ENCODE results near the gene SLC10A7.
"Not testable (repeated sequence)": the region's sequence is repeated elsewhere in the genome, so short reads cannot be mapped to it uniquely, and the experiment has no call there.

The SLC10A7 gene

DNA sequence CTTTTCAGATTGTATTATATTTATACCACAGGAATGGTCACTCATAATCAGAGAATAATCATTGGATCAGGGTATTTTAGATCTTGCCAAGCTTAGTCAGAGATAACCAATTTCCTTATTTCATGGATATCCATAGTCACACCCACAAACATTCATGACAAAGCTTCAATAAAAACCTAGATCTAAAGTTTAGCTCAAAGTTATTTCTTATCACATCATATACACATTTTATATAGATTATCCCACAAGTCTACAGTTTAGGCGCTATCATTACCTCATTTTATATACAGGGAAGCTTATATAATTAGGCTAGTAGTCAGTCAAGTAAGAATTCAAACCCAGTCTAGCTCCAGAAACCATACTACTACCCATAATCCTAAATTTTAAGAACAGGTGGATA, 82.3 kb downstream of the SLC10A7 start:
- no peak for DNase-seq (ENCODE audit: low read depth)

DNA sequence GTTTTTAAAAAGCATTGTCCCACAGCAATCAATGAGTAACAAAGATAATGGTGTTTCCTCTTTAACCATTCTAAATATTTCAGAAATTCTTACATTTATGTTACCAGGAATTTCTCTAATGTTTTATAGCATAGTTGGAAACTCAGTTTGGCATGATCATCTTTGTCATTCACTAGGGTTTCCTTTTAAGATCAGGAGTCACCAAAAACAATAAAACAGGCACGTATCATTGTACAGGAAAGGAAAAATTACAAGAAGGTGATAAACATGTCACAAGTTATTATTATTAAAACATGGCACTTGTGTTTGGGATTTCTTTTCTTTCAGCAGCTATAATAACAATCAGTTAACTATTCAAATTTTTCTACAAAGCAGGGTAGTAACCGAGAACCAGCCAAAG, 84.0 kb downstream of the SLC10A7 start:
- DNase-seq (ENCODE audit: low read depth): no peak

DNA sequence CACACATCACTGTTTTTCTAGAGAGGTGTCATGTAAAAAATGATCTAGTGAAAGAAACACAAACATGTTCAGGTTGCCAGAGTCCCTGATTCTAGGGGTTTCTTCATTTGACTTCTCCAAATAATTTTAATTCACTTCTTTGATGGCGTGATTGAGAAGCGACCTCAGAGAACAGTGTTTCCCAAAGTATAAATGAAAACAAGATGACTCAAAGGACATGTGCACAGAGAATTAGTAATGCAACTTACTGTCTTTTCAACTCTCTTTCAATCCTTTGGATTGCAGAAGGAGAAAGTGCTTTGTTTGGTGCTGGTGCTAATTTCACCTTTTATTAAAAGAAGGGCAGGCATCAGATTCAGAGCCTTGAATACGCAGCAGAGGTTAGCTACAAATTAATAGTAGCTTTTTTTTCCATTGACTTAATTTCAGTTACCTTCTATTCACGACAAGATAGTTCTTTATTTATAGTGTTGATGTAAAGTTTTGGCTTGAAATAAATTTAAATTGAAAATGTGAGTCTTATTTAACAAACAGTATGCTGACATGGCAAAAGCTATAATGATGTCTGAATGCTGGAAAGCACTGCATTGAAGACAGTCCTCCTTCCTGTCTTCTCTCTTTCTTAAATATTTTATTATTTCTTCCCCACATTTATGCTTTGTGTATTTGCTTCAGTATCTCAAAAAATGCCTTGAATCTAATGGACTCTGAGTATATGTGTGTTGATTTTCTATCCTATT, 85.1 kb downstream of the SLC10A7 start:
- DNase-seq (ENCODE audit: low read depth): no peak

DNA sequence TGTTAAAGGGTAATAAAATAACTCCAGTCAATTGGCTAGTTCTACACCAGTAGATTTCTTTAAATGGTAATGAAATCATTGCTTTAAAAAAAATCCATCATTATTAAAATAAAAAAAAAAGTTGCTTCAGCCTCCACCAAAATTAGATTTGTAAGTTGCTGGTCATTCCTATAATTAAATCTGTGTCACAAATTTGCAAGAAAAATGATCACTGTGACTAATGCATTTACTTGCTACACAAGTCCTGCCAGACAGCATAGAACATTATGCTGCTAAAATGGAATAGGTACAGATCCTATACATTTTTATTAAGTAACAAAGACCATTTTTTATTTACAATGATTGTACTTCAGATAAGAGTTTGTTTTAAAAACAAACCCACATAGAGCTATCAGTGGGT, 85.8 kb downstream of the SLC10A7 start:
- no peak for DNase-seq (ENCODE audit: low read depth)

DNA sequence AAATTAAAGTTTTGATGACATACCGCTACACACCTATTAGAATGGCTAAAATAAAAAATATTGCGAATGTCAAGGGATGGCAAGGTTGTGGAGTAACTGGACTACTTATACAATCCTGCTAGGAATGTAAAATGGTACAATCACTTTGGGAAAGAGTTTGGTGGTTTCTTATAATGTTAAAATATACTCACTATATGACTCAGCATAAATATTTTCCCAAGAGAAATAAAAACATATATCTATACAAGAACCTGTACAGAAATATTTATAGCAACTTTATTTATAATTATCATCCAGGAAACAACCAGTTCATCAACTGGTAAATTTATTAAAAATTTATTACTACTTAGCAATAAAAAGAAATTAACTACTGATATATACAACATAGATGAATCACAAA, 89.7 kb downstream of the SLC10A7 start:
- DNase-seq (ENCODE audit: low read depth): no peak

DNA sequence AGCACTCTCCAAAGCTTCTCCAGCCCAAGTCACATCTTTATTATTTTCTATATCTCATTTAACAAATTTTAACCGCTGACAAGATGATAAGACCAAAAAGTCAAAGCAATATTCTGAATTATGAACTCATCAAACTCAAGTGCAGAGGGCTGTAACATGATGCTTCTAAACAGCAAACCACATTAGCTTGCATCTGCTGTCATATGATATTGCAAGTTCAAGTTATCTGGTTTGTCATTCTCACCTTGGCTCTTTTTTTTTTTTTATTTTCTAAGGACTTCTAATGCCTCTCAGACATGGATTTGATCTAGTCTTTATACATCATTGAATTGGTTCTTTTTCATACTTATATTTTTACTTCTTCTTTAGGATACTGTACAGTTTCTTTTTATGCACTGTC, 93.4 kb downstream of the SLC10A7 start:
- no peak for DNase-seq (ENCODE audit: low read depth)

DNA sequence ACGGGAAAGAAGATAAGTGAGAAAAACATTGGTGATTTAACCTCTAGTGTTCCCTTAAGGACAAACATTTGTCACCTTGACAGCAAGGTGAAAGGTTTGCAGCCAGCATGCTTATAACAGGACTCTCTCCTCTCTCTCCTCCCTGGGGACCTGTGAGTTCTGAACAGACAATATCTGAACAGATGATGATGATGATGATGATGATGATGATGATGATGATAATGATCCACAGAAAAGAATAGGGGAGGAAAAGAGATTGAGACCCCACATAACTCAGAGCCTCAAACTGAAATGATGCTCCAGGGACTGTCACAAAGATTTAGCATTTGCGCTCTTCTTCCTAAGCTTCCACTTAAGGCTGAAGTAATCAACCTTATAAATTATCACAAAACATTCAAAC, 103.9 kb downstream of the SLC10A7 start:
- DNase-seq (ENCODE audit: low read depth): no peak

DNA sequence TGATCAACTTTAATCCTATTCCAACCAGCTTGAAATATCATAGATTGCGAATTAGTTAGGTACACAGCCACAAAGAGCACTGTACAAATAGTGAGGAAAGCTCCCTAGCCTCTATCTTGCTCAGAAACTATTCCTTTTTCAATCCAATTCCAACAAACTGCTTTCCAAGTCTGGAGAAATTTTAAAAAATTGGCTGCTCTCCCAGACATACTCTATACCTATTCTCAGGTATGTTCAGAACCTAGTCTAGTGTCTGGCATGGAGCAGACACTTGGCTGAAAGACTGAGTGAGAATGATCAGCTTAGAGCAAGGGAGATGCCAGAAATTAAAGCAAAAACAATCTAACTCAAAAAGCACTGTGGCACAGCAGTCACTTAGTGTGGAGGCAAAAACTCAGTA, 105.9 kb downstream of the SLC10A7 start:
- DNase-seq (ENCODE audit: low read depth): no peak

DNA sequence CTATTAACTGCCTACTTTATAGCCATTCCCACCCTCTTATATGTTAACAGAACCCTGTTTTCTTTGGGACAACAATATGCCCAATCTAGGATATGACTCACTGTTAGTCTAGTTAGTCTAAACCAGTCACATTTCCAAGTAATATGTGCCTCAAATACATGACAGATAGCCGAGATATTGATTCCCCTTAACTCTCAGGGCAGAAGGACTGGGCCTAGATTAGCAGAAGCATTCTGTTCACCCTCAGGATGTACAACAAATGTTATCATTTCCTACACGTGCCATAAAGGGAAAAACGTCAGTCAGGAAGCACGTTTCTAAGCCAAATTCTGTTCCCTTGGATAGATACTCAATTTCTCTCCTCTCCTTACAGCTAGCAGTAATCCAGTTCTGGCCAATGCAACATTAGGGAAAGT, 114.1 kb downstream of the SLC10A7 start:
- DNase-seq (ENCODE audit: low read depth): no peak

DNA sequence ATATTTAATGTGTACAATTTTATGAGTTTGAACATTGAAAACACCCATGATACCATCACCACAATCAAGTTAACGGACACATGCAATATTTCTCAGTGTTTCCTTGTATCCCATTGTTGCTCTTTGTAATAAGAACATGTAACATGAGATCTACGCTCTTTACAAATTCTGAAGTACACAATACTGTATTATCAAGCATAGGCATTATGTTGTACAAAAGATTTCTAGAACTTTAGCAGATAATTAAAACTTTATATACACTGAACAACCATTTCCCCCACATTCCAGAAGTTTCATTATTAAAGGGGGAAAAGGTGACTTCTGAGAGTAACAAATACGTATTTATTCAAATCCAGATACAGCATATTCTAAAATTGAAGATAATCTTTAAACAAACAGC, 114.5 kb downstream of the SLC10A7 start:
- DNase-seq (ENCODE audit: low read depth): no peak

DNA sequence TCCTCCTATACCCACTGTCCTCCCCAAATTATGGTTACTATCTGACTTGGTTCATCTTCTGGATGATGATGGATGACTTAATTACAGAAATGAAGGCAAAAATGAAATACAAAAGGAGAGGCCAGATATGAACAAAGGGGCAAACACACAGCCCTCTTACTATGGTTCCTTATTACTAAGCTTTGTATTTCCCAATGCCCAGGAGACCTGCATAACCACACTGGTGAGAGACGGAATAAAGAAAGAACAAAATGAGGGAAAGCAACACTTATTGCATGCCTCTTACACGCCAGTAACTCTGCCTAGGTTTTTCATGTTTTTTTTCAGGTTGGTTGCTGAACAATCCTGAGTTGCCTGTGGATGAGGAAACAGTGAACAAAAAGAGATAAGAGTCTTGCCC, 120.5 kb downstream of the SLC10A7 start:
- DNase-seq (ENCODE audit: low read depth): peak; percentile 36

DNA sequence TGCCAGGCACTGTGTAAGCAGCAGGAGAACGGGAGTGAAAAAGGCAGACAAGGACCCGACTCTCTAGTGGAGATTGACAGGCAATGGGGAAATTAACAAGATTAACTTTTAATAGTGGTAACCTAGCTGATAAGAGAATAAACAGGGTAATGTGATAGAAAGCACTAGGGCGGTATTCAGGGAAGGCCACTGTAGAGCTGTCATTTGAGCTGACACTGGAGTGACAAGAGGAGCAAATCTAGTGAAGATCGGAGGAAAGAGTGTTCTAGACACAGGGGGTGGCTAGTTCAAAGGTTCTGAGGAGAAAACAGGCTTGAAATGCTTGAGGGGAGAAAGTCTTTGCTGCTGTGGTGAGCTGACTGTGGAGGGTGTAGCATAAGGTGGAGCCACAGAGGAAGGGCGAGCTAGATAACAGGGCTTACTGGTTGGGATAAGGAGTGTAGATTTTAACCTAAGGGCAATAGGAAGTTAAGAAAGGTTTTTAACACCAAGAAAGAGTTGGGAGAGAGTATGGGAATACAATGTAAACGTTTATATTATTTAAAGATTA, 122.8 kb downstream of the SLC10A7 start:
- no peak for DNase-seq (ENCODE audit: low read depth)

DNA sequence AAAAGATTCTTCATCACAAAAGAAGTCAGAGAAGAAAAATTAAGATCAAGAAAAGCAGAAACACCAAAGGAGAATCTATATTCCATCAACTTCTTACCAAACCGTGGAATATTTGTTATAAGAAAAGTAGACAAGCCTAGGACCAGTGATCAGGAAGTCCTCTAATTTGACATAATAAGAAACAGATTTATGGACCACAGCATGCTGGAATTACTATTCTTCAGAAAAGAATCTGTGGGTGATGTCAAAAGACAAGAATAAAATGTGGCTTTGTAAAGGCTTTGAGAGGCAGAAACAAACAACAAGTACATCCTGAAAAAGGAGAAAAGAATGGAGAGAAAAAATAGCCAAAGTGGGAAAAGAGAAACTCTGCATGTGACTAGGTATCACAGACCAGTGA, 123.3 kb downstream of the SLC10A7 start:
- no peak for DNase-seq (ENCODE audit: low read depth)

DNA sequence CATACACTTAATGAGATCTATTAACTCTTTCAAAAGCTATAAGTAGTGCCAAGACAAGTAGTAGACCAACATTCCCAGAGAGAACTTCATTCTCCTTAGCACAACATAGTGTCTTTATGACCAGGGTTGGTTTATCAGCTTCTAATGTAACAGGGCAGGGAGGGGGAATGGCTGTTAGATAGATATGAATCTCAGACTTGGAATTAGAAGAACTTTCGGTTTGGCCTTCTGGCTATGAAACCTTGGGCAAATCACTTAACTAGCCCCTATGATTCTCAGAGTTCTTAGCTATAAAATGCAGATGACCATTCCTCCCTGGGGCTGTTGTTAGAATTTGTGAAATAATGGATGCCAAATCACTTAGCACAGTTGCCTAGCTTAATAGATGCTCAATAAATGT, 132.2 kb downstream of the SLC10A7 start:
- DNase-seq (ENCODE audit: low read depth): no peak

DNA sequence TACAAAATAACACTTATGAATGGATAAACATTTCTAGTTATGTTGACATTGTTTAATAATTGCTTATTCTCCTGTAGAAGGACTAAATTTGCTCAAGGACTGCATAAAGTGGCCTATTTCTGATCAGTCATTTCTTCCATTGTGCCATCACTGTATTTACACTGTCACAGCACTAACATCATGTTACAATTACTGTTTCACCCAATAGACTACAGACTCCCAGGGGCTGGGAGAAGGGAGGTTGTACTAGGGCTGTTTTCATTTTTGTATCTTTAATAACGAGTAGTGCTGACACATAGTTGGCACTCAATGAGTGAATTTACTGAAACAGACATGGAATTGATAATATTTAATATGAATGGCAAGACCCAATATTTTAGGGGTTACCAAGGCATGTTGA, 139.5 kb downstream of the SLC10A7 start:
- DNase-seq (ENCODE audit: low read depth): no peak

DNA sequence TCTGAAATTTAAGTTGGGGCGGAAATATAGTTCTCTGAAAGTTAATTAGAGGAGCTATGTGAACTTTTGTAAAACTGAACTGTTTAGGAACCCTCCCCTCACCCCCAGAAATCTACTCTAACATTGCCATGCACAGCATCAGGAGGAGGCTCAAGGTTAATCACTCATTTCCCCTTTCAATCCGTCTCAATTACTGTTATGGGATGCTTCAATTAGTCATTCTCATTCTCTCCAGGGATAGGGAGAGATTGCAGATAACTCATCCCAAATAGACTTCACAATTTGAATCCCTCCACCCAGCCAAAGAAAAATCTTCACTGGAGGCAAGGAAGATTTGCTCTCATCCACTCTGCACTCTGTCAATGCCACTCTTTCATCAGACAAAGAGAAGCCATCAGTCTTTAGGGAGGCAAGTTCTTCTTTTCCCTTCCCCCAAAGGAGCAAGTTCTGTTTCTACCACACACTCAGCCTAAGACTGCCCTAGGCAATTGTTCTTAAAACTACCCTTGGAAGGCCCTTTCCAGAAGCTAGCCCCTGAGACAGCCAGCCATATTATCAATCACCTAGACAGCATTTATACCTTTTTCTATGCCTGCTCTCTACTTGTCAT, 140.4 kb downstream of the SLC10A7 start:
- no peak for DNase-seq (ENCODE audit: low read depth)

DNA sequence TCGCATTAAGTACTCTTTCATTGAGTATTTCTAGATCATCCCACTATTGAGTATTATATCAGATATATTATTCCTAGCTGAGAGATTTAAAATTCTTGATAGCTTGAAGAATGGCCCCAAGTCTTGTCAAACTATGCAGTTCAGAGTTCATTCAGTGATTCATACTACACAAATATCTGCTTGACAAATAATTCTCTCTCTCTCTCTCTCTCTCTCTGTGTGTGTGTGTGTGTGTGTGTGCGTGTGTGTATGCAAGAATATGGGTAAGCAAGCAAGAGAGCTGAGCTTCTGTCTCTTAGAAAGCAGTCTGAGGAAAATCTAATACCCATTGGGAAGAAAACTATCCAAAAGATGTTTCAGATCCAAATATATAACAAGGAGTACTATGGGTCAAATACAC, 142.0 kb downstream of the SLC10A7 start:
- DNase-seq (ENCODE audit: low read depth): no peak

DNA sequence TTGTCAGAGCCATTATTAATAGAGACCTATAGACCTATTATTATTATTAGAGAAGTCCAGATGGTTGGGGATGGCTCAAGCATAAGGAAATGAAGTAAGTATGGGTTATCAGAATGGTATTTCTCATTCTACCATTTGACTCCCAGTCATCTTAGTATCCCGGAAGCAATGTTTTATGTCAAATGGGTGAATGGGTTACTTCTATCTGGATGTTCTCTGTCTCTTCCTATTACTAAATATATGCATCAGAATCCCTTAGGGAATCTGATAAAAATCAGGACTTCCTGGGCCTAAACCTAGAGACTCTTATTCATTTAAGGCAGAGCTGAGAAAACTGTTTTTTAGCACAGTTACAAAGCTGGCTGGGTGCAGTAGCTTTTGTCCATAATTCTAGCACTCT, 149.9 kb downstream of the SLC10A7 start:
- DNase-seq (ENCODE audit: low read depth): no peak

DNA sequence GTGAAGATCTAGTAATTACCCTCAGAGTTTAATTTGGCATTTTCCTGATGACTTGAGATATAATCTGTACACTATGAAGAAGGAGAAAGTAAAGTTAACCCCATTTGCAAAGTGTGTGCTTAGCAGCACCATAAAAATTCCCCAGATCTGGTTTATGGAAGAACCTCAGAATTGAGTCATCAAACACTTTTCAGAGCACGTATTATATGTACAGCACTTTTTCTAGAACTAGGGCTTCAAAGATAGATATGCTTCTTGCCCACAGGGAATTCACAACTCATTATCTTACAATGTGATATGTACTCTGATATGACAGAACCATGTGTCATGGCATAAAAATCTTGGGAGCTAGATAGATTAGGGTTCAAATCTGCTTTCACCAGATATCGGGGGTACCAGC, 150.9 kb downstream of the SLC10A7 start:
- DNase-seq (ENCODE audit: low read depth): no peak

DNA sequence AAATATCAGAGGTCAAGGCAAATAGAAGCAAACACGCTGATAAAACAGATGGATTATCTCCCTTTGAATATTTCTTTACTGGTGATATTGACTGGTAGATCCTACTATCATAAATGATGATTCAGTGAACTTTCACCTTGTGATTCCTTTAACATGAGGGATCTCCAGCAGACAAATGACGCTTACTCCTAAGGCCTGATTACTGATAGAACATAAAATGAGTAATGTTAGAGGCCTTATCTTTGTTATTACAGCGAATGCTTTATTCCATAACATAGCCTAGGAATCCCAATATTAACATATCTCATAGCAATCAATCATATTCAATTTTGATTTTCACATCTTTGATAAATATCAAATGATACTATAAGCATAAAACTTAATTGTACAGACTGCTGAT, 152.3 kb downstream of the SLC10A7 start:
- DNase-seq (ENCODE audit: low read depth): no peak

DNA sequence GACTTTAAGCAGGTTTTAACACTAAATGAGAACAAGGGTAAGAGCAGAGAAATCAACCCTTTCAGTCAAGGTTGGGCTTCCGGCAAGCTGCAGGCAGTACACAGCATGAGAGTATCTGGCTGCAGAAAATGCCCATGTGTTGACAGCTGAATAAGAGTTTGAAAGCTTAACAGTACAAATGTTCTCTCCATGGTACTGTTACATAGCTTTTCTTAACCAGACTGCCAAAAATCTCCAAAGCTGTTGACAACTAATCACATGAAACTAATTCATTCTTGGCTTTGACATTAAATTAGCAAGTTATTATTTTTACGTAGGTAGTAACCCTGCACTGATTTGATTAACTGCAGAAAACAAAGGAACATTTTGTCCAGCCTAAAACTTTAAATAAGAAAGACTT, 153.5 kb downstream of the SLC10A7 start:
- no peak for DNase-seq (ENCODE audit: low read depth)

DNA sequence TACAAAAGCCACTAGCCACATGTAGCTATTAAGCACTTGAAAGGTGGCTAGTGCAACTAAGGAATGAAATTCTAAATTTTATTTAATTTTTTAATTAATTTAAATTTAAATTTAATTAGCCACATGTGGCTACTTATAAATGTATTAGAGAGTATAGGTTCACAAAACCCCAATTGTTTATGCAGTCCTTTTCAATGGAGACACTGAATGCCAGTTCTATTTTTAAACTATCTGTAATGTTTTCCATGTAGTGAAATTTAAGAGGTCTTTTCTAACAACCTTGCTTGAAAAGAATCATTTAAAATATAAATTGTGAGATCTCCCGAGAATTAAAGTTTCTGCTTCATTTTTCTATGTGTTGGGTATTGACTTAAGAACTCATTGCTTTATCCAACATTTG, 154.4 kb downstream of the SLC10A7 start:
- DNase-seq (ENCODE audit: low read depth): no peak

DNA sequence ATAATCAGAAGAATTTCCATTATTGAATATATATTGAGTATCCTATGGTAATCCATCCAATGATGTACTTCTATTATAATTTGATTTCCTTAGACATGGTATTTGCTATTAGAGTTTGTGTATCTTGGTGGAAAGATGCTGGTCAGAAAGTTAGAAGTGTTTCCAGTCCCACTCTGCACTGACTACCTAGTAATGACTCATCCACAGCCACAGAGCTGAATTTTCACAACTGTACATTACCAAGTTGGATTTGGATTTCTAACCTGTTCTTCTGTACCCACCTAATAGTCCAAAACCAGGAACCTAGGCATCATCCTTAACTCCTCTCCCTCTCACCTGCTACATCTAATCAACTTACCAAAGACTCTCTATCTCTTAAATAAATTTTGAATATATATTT, 162.0 kb downstream of the SLC10A7 start:
- DNase-seq (ENCODE audit: low read depth): no peak

DNA sequence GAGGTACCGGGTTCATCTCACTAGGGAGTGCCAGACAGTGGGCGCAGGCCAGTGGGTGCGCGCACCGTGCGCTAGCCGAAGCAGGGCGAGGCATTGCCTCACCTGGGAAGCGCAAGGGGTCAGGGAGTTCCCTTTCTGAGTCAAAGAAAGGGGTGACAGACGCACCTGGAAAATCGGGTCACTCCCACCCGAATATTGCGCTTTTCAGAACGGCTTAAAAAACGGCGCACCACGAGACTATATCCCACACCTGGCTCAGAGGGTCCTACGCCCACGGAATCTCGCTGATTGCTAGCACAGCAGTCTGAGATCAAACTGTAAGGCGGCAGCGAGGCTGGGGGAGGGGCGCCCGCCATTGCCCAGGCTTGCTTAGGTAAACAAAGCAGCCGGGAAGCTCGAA, 171.6 kb downstream of the SLC10A7 start:
- DNase-seq (ENCODE audit: low read depth): not testable (repeated sequence)

All from stromal cell of bone marrow (primary cell).